Renal cortical epithelial cell (primary cell): ENCODE measurements around the gene NUP35. TPM values are rescaled to one million over a fixed set of nuclear protein-coding genes. Genes with fewer than 3 reads are reported as not detected.

Experiments
- DNase-seq: peaks from one replicate; pipeline ENCODE4 v3.0.0-alpha.2; 2011; ENCODE audit warnings: low read depth
- total RNA-seq: library from RNA; depleted of rRNA; stranded (reverse); fragments of >200 nt; gene quantifications from 2 replicates; pipeline ENCODE4 v1.2.3, GENCODE V29; 2014

The NUP35 gene
- 16.1 and 18.8 TPM in 2 replicates for total RNA-seq

DNA sequence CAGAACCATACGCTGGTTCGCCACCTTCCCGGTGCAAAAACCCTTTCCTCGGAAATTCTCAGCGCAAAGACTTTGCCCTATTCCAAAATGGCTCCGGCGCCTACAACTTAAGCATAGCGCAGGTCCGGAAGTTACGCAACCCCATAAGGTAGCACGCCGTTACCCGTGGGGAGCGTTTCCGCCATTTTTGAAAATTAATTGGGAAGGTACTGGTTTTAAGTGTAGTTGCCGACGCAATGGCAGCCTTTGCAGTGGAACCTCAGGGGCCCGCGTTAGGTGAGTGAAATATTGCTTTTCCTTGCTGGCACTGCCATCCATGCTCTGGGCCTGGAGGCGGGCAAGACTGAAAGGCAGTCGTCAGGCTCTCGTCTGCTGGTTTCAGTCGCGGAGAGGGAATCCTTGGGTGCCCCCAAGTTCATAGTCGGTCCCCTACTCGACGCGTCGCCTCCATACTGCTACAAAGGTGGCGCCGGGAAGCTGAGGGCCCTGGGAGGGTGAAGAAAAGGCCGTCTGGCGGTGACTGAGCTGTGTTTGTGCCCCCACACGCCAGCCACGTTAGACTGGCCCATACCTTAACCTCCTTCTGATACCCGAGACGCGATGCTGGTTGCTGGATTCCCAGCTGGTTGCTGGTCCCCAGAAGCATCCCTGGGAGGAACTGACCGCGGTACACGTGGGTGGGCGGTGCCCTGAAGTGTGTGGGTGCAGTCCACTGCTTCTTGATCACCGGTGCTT is at the start of gene NUP35:
Gene NUP35, plus strand, starts transcription at position 222 of the 735 bp plus-strand sequence. Its CDS starts 15 bp downstream, at position 237.
- peak; percentile 86 for DNase-seq

GRCh38 chr2:183078163-183078463 is 46.1 kb upstream of the NUP35 start:
- no peak for DNase-seq

DNA sequence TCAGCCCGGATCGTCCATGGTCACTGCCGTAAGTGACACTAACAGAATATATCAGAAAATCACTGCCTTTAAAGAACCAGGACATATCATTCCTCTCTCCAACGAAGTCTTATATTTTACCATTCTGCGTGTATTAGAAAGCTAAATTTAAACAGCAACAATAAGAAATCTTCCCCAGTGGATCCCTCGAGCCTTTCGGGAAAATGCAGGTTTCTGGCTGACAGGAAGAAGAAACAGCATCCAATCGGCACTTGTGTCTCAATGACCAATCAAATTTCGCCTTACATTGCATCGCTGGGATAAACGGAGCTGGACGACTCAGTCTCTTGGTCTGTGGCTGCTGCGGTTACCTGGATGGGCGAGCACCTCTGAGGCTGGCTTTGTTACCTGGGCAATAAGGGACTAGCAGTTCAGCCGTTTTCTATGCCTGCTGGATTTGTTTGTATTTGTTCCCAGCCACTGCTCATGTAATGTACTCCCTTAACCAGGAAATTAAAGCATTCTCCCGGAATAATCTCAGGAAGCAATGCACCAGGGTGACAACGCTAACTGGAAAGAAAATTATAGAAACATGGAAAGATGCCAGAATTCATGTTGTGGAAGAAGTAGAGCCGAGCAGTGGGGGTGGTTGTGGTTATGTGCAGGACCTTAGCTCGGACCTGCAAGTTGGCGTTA is 45.6 kb upstream of the NUP35 start, which contains the start of gene DUSP19:
Gene DUSP19, plus strand, starts transcription at position 284 of the 675 bp plus-strand sequence. Its CDS starts 187 bp downstream, at position 471.
- peak; percentile 98 for DNase-seq

DNA sequence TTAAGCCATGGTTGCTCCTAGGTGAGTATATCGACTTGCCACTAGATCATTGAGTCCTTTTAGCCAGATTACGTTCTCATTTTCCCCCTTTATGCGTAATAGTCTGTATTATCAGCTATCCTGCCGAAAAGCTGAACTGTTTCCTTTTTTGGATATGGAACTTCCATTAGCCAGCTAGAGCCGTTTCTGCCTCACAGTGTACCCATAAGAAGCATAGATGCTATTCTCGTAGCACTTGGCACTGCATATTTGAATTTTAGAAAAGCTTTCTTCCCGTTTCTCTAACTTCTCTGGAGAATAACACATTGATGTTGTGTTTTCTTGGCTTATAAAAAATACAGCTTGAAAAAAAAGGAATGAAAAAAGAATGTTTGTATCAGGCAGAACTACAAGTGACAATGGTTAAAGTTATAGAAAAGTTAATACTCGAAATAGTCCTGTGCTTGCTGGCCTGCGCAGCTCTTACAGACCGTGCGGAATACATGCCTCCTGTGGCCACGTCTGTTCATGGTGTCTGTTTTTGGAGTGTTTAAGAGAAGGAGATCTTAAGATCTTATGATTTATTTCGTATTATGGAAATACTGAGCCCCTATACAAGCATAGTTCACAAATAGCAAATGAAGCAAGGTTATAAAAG is 45.0 kb upstream of the NUP35 start:
- DNase-seq: peak; percentile 9

GRCh38 chr2:183081911-183082310 is 42.3 kb upstream of the NUP35 start:
- peak; percentile 19 for DNase-seq

DNA sequence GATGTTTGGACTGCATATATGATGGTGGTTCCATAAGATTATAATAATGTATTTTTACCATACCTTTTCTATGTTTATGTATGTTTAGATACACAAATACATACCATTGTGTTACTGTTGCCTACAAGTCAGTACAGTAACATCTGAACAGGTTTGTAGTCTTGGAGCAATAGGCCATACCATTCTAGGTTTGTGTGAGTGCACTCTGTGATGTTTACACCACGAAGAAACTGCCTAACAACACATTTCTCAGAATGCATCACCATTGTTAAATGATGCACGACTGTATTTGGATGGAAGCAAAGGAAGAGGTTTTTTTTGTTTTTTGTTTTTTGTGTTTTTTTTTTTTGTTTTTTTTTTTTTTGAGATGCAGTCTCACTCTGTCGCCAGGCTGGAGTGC is 36.2 kb upstream of the NUP35 start:
- DNase-seq: peak; percentile 56

DNA sequence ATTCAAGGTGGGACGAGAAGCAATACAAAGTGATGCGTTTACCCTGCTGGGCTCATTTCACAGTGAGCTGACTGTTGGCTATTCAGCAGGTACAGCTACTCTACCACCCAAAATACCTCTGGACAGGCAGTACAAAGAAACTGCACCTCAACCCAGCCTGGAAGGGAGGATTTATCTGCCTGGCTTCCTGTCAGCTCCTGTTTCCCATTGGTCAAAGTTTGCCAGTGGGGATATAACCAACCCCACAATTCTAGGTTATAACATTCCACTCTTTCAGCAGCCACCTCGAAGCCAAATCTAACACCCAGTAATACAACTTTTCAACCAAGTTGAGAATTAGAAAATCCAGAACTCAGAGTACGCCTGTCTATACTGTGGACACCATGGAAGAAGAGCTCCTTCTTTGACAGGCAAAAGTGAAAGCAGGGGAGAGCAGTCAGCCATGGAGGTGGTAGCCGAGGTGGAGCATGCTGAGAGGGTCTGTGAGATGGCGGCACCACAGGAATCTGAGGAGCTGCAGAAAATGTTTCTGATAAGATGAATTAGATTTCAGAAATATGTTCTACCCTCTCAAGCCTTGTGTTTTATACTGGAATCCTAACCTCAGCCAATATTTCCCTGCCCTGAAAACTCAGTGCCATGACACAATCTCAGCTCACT is 34.9 kb upstream of the NUP35 start:
- peak; percentile 9 for DNase-seq

GRCh38 chr2:183091318-183091953 is 32.8 kb upstream of the NUP35 start:
- no peak for DNase-seq

DNA sequence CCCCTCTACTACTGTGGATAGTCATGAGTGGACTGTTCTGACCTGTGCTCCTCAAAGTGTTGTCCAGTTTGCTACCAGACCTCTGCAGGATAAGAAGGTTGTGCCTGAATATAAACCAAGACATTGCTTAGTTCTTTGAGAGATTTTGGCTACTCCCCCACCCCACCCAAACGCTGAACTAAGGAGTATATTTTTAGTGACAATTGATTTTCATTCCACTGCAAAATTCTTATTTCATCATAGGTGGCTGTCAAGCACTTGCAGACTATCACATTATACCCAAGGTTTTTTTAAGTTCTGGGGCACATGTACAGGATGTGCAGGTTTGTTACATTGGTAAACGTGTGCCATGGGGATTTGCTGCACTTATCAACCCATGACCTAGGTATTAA is 32.3 kb upstream of the NUP35 start:
- DNase-seq: no peak

GRCh38 chr2:183093857-183094657 is 30.2 kb upstream of the NUP35 start:
- DNase-seq: peak; percentile 53

DNA sequence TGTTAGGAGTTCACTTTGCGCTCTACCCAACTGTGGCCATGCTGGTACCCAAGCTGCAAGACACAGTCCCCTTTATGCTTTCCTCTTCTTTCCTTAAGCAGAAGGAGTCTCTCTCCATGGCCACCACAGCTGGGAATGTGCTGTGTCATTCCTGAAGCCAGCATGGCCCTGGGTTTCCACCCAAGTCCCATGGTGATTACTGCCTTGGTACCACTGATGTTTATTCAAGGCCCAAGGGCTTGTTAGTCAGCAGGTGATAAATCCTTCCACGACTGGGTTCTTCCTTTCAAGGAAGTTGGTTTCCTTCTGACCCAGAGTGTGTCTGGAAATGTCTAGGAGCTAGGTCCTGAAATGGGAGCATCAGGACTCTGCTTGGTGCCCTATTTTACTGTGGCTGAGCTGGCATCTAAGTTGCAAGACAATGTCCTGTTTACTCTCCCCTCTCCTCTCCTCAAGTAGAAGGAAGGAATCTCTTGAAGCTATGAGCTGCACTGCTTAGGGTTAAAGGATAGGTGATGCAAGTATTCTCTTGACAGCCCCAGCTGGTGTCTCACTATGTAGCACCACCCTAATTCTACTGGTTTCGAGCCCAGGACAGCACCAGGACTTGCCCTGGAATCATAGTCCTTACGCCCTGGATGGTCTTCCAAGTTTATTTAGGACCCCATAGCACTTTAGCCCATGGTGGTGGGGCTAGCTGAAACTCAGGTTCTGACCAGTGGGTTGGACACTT is 18.7 kb upstream of the NUP35 start:
- peak; percentile 74 for DNase-seq

DNA sequence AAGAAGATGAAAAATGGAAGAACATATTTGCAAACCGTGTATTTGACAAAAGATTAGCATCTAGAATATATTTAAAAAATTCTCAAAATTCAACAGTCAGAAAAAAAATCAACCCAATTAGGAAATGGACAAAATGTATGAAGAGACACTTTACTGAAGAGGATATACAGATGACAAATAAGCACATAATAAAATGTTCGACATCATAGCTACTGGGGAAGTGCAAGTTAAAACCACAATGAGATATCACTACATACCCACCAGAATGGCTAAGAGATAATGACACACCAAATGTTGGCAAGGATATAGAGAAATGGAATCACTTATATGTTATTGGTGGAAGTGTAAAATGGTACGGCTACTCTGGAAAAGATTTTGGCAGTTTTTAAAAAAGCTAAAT is 11.7 kb upstream of the NUP35 start:
- DNase-seq: no peak

DNA sequence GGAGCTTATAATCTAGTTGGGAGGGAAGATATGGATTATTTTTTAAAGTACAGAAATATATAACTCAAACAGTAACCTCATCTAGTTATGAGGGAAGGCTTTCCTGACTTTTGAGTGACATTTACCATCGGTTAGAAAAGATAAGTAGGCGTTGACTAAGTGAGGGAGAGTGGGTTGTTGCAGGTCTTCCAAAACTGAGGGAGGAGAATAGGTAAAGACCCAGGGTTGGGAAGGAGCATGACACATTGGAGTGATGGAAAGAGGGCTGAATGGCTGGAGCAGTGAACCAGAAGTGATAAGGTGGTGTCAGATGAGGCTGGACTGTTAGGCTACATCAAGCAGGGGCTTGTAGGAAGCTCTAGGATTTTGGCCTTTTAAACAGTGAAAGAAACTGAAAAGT is 10.6 kb upstream of the NUP35 start:
- no peak for DNase-seq

- DNase-seq: no peak
Observed at GRCh38 chr2:183117226-183117625, 7.0 kb upstream of the NUP35 start.

DNA sequence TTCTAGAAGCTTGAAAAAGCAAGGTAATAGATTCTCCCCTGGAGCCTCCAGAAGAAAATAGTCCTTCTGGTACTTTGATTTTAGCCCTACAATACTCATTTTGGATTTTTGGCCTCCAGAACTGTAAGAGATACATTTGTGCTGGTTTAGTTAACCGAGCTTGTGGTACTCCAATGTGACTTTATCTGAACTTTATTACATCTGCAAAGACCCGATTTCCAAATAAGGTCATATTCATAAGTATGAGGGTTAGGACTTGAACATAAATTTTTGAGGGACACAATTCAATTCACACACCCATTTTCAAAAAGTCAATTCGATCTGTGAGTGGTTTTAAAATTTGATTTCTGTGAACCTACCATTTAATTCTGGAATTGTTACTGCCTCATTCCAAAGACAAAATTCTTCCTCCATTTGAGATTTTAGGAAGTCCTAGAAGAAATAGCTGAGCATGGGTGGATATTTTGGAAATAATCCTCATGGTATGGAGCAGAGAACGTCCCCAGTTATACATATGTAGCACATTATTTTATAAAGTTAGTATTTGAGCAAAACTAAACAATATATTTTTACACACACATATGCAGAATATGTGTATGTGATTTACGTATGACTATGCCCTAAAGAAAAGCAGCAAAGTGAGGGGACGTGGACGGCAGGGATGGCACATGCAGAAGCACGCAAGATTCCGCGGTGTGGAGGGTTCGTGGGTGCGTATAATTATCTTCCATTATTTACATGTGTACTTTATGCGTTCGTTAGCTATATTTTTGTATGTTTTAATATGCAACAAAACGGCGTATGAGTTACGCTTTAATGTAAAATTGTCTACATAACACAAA is 905 bp upstream of the NUP35 start:
- no peak for DNase-seq

GRCh38 chr2:183123959-183124221 is 353 bp upstream of the NUP35 start:
- DNase-seq: no peak

DNA sequence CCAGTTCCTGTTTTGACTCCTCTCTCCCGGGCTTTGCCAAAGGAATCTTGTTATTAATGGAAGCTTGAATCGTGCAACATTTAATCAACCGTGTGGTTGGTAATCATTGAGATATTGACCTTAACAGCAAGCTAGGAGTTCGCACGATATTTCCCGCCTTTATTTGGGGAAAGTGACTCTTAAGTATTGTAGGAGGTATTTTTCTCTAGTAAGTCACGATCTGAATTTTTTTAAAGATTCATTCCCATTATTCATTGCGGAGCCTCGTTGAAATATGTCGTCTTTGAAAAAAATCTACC is 663 bp downstream of the NUP35 start:
- no peak for DNase-seq

GRCh38 chr2:183125659-183126341 is 1.6 kb downstream of the NUP35 start:
- no peak for DNase-seq

- peak; percentile 62 for DNase-seq
Observed at GRCh38 chr2:183126635-183127034, 2.4 kb downstream of the NUP35 start.
